Measurements from ENCODE around the gene PLCD1. TPM values are rescaled to one million over a fixed set of nuclear protein-coding genes. Genes with fewer than 3 reads are reported as not detected.

PLCD1 gene
- total RNA-seq, 3 donors from 2014 or later, result 17.0 to 36.2 (median 23.4) TPM

DNA sequence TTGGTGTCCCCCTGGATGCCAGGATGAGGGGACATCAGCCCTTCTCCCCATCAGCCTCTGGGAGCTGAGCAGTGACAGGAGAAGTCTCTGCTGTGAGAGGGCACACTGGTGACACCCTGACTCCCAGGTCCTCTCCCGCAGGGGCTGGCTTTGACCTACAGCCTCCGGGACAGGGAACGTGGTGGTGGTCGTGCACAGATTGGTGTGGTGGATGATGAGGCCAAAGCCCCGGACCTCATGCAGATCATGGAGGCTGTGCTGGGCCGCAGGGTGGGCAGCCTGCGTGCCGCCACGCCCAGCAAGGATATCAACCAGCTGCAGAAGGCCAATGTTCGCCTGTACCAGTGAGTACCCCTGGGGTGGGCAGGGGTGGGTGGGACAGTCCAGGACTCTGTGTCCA lies 32.1 kb downstream of the PLCD1 start:
- Histone ChIP-seq H3K9me3 (no peaks in the 10 kb centered on the region), H3K4me1 (peaks cover 7 to 12% of the 10 kb centered on the region in 2 donors), H3K27ac (peak overlapping the region in 1 of 2 donors; percentile 95), H3K36me3 (no peaks in the 10 kb centered on the region), H3K27me3 (no peaks in the 10 kb centered on the region), H3K4me3 (no peak overlapping the region)
- intact Hi-C loops (cut with DNase I; ENCODE audit: low total_unique reads), result no loop called here
- DNase-seq (ENCODE audit: low spot score in 2 of 2), result no peak
- no peak for TF ChIP-seq POLR2A (IDR thresholded peaks at IDR 0.05)

DNA sequence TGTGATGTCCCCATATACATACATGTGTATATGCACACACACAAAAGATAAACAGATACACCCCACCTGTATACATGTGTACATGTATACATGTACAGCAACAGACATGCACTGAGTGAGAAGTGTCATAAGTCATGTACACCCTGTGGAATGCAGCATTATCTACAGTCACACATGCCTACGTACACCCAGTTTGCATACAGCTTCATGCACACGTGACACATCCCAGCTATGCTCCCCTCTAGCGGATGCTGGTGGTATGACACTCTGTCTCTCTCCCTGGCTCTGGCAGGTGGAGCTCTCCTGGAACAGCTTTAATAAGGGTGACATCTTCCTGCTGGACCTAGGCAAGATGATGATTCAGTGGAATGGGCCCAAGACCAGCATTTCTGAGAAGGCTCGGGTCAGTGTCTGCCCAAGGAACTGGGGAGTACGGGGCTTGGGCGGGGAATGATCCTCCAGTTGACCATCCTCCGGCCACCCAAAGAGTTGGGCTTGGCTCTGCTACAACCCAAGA lies 32.6 kb downstream of the PLCD1 start:
- H3K36me3 ChIP-seq, result no peaks in the 10 kb centered on the region
- H3K4me3 ChIP-seq, result no peak overlapping the region
- peaks cover 7 to 12% of the 10 kb centered on the region in 2 donors for H3K4me1 ChIP-seq
- intact Hi-C loops (cut with DNase I; ENCODE audit: low total_unique reads), result no loop called here
- DNase-seq (ENCODE audit: low spot score in 2 of 2), result peak; percentile 70 to 82
- TF ChIP-seq POLR2A (IDR thresholded peaks at IDR 0.05) (no peak), POLR2AphosphoS5 (IDR thresholded peaks at IDR 0.05) (no peak)
- TF ChIP-seq, protein P1, sequence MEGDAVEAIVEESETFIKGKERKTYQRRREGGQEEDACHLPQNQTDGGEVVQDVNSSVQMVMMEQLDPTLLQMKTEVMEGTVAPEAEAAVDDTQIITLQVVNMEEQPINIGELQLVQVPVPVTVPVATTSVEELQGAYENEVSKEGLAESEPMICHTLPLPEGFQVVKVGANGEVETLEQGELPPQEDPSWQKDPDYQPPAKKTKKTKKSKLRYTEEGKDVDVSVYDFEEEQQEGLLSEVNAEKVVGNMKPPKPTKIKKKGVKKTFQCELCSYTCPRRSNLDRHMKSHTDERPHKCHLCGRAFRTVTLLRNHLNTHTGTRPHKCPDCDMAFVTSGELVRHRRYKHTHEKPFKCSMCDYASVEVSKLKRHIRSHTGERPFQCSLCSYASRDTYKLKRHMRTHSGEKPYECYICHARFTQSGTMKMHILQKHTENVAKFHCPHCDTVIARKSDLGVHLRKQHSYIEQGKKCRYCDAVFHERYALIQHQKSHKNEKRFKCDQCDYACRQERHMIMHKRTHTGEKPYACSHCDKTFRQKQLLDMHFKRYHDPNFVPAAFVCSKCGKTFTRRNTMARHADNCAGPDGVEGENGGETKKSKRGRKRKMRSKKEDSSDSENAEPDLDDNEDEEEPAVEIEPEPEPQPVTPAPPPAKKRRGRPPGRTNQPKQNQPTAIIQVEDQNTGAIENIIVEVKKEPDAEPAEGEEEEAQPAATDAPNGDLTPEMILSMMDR (IDR thresholded peaks at IDR 0.05), result peak; percentile 85 to 98 (median 91)
- H3K9me3 ChIP-seq, result no peaks in the 10 kb centered on the region
- H3K27me3 ChIP-seq, result no peaks in the 10 kb centered on the region
- peak overlapping the region in 1 of 2 donors; percentile 95 for H3K27ac ChIP-seq

DNA sequence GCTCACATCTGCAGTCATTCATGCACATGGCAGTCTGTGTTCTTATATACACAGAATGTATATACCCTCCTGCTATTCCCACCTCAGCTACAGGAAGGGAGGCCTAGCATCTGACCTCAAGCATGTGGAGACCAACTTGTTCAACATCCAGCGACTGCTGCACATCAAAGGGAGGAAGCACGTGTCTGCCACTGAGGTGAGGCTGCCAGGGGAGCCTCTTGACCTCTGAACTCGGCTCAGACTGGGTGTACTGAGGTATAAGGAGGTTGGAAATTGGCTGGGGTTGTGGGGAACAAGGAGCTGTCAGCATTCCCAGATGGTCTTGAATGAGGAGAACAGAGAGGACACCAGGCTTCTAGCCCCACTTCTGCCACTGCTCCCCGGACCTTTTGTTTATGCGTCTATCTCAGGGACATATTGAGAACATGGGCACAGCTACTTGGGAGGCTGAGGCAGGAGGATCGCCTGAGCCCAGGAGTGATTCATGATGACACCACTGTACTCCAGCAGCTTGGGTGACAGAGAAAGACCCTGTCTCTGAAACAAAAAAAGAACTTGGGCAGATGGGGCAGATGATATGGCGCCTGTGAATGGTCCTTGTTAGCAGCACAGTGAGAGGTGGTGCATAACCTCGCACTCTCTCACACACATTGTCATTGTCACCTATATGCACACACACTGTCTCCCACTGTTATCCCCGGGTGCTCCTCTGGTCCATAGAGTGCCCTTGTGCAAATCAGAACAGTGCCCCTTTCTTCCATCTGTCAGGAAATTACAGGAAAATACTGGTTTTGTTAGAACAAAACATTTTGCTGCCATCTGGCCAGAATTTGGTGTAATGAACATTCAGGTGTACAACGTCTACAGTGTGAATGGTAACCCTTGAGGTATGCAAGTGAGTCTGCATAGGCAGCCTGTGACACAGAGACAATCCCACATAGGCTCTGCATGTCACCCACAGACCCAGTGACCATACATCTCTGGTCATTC lies 33.5 kb downstream of the PLCD1 start:
- H3K9me3 ChIP-seq, result no peaks in the 10 kb centered on the region
- peaks cover 7 to 12% of the 10 kb centered on the region in 2 donors for H3K4me1 ChIP-seq
- no peak overlapping the region for H3K4me3 ChIP-seq
- no peaks in the 10 kb centered on the region for H3K27me3 ChIP-seq
- no peaks in the 10 kb centered on the region for H3K36me3 ChIP-seq
- H3K27ac ChIP-seq, result no peak overlapping the region
- DNase-seq (ENCODE audit: low spot score in 2 of 2), result peak in 1 of 2 donors; percentile 12
- intact Hi-C loops (cut with DNase I; ENCODE audit: low total_unique reads), result no loop called here
- TF ChIP-seq POLR2A (IDR thresholded peaks at IDR 0.05) (no peak), POLR2AphosphoS5 (IDR thresholded peaks at IDR 0.05) (no peak)
- TF ChIP-seq, protein P1 (IDR thresholded peaks at IDR 0.05), result no peak

DNA sequence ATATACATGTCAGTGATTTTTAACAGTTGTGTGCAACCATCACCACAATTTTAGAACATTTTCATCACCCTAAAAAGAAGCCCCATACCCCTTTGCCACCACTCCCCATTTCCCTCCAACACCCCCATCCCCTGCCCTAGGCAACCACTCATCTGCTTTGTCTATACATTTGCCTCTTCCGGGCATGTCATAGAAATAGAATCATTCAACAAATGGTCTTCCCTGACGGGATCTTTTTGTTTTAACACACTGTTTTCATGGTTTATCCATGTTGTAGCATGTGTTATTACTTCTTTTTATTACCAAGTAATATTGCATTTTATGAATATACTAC lies 34.8 kb downstream of the PLCD1 start:
- peak overlapping the region; percentile 52 to 73 (median 68) for H3K4me3 ChIP-seq
- H3K36me3 ChIP-seq, result no peaks in the 10 kb centered on the region
- no peaks in the 10 kb centered on the region for H3K27me3 ChIP-seq
- TF ChIP-seq POLR2A (IDR thresholded peaks at IDR 0.05) (no peak), POLR2AphosphoS5 (IDR thresholded peaks at IDR 0.05) (no peak)
- TF ChIP-seq, protein P1 (IDR thresholded peaks at IDR 0.05), result no peak
- H3K9me3 ChIP-seq, result no peaks in the 10 kb centered on the region
- intact Hi-C loops (cut with DNase I; ENCODE audit: low total_unique reads), result no loop called here
- peaks cover 7 to 12% of the 10 kb centered on the region in 2 donors for H3K4me1 ChIP-seq
- peak overlapping the region; percentile 81 to 89 for H3K27ac ChIP-seq
- no peak for DNase-seq (ENCODE audit: low spot score in 2 of 2)

DNA sequence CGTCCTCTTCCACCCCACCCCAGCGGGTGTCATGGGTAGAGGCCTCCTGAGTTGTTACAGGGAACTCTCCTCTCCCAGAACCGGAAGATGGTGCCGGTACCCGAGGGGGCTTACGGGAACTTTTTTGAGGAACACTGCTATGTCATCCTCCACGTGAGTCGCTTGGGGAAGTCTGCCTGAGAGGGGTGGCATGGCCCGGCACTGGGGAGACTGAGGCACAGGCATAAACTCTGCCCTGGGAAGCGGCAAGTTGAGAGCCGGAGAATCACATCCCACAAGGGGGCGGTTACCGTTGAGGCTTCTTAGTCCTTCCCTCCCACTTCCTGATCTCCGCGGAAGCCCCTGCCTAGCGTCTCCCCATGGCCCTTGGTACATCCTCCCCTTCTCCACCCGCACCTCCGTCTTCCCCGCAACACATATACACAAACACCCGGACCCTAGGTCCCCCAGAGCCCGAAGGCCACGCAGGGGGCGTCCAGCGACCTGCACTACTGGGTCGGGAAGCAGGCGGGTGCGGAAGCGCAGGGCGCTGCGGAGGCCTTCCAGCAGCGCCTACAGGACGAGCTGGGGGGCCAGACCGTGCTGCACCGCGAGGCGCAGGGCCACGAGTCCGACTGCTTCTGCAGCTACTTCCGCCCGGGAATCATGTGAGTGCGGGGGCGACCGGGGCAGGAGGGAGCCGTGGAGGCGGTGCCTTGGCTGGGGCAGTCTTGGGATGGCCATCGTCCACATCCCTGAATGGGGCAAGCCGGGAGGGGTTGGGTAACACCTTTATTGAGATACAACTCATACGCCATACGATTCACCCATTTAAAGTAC lies 35.4 kb downstream of the PLCD1 start:
- Histone ChIP-seq H3K9me3 (no peaks in the 10 kb centered on the region), H3K27me3 (no peaks in the 10 kb centered on the region), H3K4me3 (peak overlapping the region; percentile 52 to 73 (median 68)), H3K4me1 (peaks cover 7 to 12% of the 10 kb centered on the region in 2 donors), H3K27ac (peak overlapping the region; percentile 81 to 89), H3K36me3 (no peaks in the 10 kb centered on the region)
- intact Hi-C loops (cut with DNase I; ENCODE audit: low total_unique reads), result no loop called here
- DNase-seq (ENCODE audit: low spot score in 2 of 2), result peak; percentile 63 to 73
- TF ChIP-seq POLR2A (IDR thresholded peaks at IDR 0.05) (peak; percentile 63), POLR2AphosphoS5 (IDR thresholded peaks at IDR 0.05) (peak; percentile 34 to 95 (median 64))
- TF ChIP-seq, protein P1 (IDR thresholded peaks at IDR 0.05), result no peak
